Hepatocyte (in vitro differentiated cells): ENCODE measurements around the gene KLHL18. TPM values are rescaled to one million over a fixed set of nuclear protein-coding genes. Genes with fewer than 3 reads are reported as not detected.
A peak's percentile ranks its signal among the peaks of the same experiment; 100 is the strongest.

Experiments
- DNase-seq: peaks from one replicate; pipeline ENCODE4 v3.0.0-alpha.2; 2016; ENCODE audit warnings: low spot score
- H2AFZ ChIP-seq: fragments of 200-600 bp; sonication (generic); 2 replicates; pipeline ENCODE4 v1.6.0; 2016; ENCODE audit warnings: antibody characterized with exemption, mild to moderate bottlenecking
- H3K27ac ChIP-seq: fragments of 200-600 bp; sonication (generic); 2 replicates; pipeline ENCODE4 v1.5.1; 2016; ENCODE audit warnings: mild to moderate bottlenecking
- H3K27me3 ChIP-seq: fragments of 200-600 bp; sonication (generic); 2 replicates; pipeline ENCODE4 v1.6.1; 2016
- H3K36me3 ChIP-seq: fragments of 200-600 bp; sonication (generic); replicated peaks from 2 replicates; pipeline ENCODE4 v1.5.1; 2016; ENCODE audit warnings: low read depth; ENCODE audit not compliant: insufficient read depth
- H3K4me1 ChIP-seq: fragments of 200-600 bp; sonication (generic); 2 replicates; pipeline ENCODE4 v1.5.1; 2016; ENCODE audit warnings: mild to moderate bottlenecking, moderate library complexity; ENCODE audit not compliant: insufficient read depth
- H3K4me2 ChIP-seq: fragments of 200-600 bp; sonication (generic); 2 replicates; pipeline ENCODE4 v1.6.0; 2016
- H3K4me3 ChIP-seq: fragments of 200-600 bp; sonication (generic); 2 replicates; pipeline ENCODE4 v1.5.1; 2016; ENCODE audit warnings: mild to moderate bottlenecking
- H3K79me2 ChIP-seq: fragments of 200-600 bp; sonication (generic); 2 replicates; pipeline ENCODE4 v1.6.0; 2017; ENCODE audit warnings: mild to moderate bottlenecking
- H3K9me2 ChIP-seq: fragments of 200-600 bp; sonication (generic); replicated peaks from 2 replicates; pipeline ENCODE4 v1.6.0; 2017; ENCODE audit warnings: mild to moderate bottlenecking; ENCODE audit not compliant: insufficient read depth
- H3K9me3 ChIP-seq: fragments of 200-600 bp; sonication (generic); 2 replicates; pipeline ENCODE4 v1.5.1; 2016; ENCODE audit warnings: low read depth, mild to moderate bottlenecking
- H4K20me1 ChIP-seq: fragments of 200-600 bp; sonication (generic); 2 replicates; pipeline ENCODE4 v1.6.0; 2016; ENCODE audit warnings: mild to moderate bottlenecking; ENCODE audit not compliant: insufficient read depth, poor library complexity, severe bottlenecking
- CTCF ChIP-seq: fragments of 200-600 bp; sonication (generic); IDR thresholded peaks from 2 replicates; pipeline ENCODE4 v1.5.1; 2016; ENCODE audit warnings: antibody characterized with exemption, mild to moderate bottlenecking; ENCODE audit not compliant: poor library complexity
- EZH2 ChIP-seq: fragments of 200-600 bp; sonication (generic); IDR thresholded peaks from 2 replicates; pipeline ENCODE4 v1.6.1; 2016; ENCODE audit warnings: antibody characterized with exemption, mild to moderate bottlenecking, borderline replicate concordance
- EZH2phosphoT487 ChIP-seq: fragments of 200-600 bp; sonication (generic); IDR thresholded peaks from one replicate; pipeline ENCODE4 v1.6.1; 2018; ENCODE audit warnings: antibody characterized with exemption, mild to moderate bottlenecking, low read depth, moderate library complexity; ENCODE audit not compliant: unreplicated experiment, severe bottlenecking
- WGBS: methylation state at CpG from one replicate; pipeline ENCODE4 v1.1.6; 2016; ENCODE audit warnings: low lambda C conversion rate; ENCODE audit errors: missing lambda C conversion rate; 5-methylcytosine and 5-hydroxymethylcytosine counted together
- polyA plus RNA-seq: library from polyadenylated mRNA; unstranded; fragments of >200 nt; fragmentation: Nextera tagmentation; extraction: Ambion mirVana; gene quantifications from 2 replicates; pipeline ENCODE4 v1.2.1, GENCODE V29; 2016
- total RNA-seq: library from RNA; depleted of rRNA; stranded (reverse); fragments of >200 nt; gene quantifications from 2 replicates; pipeline ENCODE4 v1.2.3, GENCODE V29; 2014

KLHL18 gene
- total and polyA plus RNA-seq, 2 experiments from 2014 or later: 11.6 to 13.6 TPM

GRCh38 chr3:47376393-47376792, 93.6 kb downstream of the KLHL18 start:
- no peaks in the 10 kb centered on the region for H3K27me3 ChIP-seq
- 71% methylated on average over 3 of the region's 3 CpGs for WGBS
- H3K36me3 ChIP-seq: no peaks in the 10 kb centered on the region
- no peak overlapping the region for H3K4me2 ChIP-seq
- no peak overlapping the region for H3K27ac ChIP-seq
- peaks cover 23% of the 10 kb centered on the region for H3K79me2 ChIP-seq
- DNase-seq: no peak
- H3K4me3 ChIP-seq: no peak overlapping the region
- peaks cover 12% of the 10 kb centered on the region for H3K4me1 ChIP-seq
- no peak for TF ChIP-seq EZH2phosphoT487
- TF ChIP-seq CTCF: no peak
- TF ChIP-seq EZH2: no peak
- H3K9me3 ChIP-seq: no peaks in the 10 kb centered on the region
- no peaks in the 10 kb centered on the region for H3K9me2 ChIP-seq
- H4K20me1 ChIP-seq: no peaks in the 10 kb centered on the region
- no peak overlapping the region for H2AFZ ChIP-seq

DNA sequence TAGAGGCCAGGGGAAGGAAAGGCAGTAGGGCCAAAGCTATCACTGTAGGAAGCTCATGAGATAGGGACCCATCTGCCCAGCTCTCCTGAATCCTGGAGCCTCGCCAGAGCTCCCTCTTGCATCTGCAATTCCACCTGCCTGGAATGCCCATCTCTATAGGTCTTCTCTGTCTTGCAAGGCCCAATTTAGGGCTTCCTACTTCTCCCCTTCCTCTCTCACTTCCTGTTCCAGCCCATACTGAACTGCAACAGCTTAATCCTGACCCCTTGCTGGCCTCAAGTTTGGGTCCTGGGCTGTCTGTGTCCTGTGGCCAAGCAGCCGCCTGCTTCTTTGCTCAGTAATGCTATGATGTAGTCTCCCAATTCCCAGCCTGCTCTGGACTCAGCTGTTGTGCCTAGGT, 94.4 kb downstream of the KLHL18 start:
- no peak for TF ChIP-seq EZH2
- TF ChIP-seq CTCF: no peak
- no peak for TF ChIP-seq EZH2phosphoT487
- H3K4me1 ChIP-seq: peaks cover 17% of the 10 kb centered on the region
- no peak overlapping the region for H2AFZ ChIP-seq
- H3K36me3 ChIP-seq: no peaks in the 10 kb centered on the region
- no peaks in the 10 kb centered on the region for H3K9me3 ChIP-seq
- no peaks in the 10 kb centered on the region for H3K9me2 ChIP-seq
- H3K27ac ChIP-seq: no peak overlapping the region
- no peaks in the 10 kb centered on the region for H3K27me3 ChIP-seq
- H3K4me2 ChIP-seq: no peak overlapping the region
- H3K4me3 ChIP-seq: no peak overlapping the region
- peaks cover 30% of the 10 kb centered on the region for H3K79me2 ChIP-seq
- no peak for DNase-seq
- 97% methylated on average over 2 of the region's 2 CpGs for WGBS
- H4K20me1 ChIP-seq: peaks cover 7% of the 10 kb centered on the region

DNA sequence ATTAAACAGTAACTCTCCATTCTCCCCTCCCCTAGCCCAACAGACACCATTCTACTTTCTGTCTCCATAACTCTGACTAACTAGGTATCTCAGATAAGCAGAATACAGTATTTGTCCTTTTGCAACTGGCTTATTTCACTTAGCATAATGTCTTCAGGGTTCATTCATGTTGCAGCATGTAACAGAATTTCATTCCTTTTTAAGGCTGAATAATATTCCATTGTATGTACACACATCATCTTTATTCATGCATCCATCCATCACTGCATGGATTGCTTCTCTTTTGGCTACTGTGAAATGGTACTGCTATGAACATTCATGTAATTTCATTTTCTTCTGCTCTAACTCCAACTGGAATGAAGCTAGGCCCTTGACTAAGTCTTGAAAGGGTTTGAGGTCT, 96.1 kb downstream of the KLHL18 start:
- Histone ChIP-seq H3K9me2 (no peaks in the 10 kb centered on the region), H3K27me3 (no peaks in the 10 kb centered on the region), H3K4me3 (no peak overlapping the region), H4K20me1 (peaks cover 21% of the 10 kb centered on the region), H3K79me2 (peaks cover 46% of the 10 kb centered on the region), H3K4me2 (peak overlapping the region; percentile 90), H3K36me3 (no peaks in the 10 kb centered on the region), H3K27ac (peak overlapping the region; percentile 98), H3K9me3 (no peaks in the 10 kb centered on the region), H2AFZ (no peak overlapping the region), H3K4me1 (peaks cover 27% of the 10 kb centered on the region)
- TF ChIP-seq CTCF (no peak), EZH2 (no peak), EZH2phosphoT487 (no peak)
- no peak for DNase-seq

DNA sequence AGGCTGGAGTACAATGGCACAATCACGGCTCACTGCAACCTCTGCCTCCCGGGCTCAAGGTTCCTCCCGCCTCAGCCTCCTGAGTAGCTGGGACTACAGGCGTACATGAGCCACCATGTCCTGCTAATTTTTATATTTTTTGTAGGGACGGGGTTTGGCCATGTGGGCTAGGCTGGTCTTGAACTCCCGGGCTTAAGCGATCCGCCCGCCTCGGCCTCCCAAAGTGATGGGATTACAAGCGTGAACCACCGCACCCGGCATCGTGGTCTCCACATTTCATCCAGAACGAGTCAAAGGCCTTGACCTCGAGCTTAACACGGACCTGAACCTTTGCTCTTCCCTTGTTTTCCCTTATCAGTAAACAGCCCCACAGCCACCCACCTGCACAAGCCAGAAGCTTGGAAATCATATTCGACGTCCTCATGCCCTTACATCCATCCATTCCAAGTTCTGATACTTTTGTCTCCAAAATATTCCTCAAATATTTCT, 96.7 kb downstream of the KLHL18 start:
- no peak for DNase-seq
- WGBS: 69% methylated on average over 19 of the region's 19 CpGs
- Histone ChIP-seq H3K4me1 (peaks cover 27% of the 10 kb centered on the region), H3K27me3 (no peaks in the 10 kb centered on the region), H3K79me2 (peaks cover 51% of the 10 kb centered on the region), H4K20me1 (peaks cover 23% of the 10 kb centered on the region), H3K27ac (peak overlapping the region; percentile 98), H3K4me2 (peak overlapping the region; percentile 90), H2AFZ (no peak overlapping the region), H3K4me3 (peak overlapping the region; percentile 31), H3K9me2 (no peaks in the 10 kb centered on the region), H3K36me3 (no peaks in the 10 kb centered on the region), H3K9me3 (no peaks in the 10 kb centered on the region)
- TF ChIP-seq EZH2phosphoT487: no peak
- no peak for TF ChIP-seq CTCF
- TF ChIP-seq EZH2: no peak
